Pancreas (tissue), 10 donors: ENCODE data around the gene CACNA1C. TPM values are rescaled to one million over a fixed set of nuclear protein-coding genes. Genes with fewer than 3 reads are reported as not detected.

Experiments used
- ATAC-seq, 4 donors: fragments of 200-7000 bp; cut with Tn5 transposase; one replicate each; pipeline versions ENCODE4 v1.8.0 to v1.9.1; 2020; ENCODE audit warnings: mild to moderate bottlenecking in 4 of 4, moderate library complexity in 4 of 4
- DNase-seq, 6 donors: peaks; one replicate each; pipeline ENCODE4 v3.0.0-alpha.2; 2020
- FAIRE-seq: peaks from 2 replicates; lab custom pipeline; 2012; peaks lifted over from hg19 to GRCh38; lab: Jason Lieb, UNC
- H3K27ac ChIP-seq, 4 donors: fragments of 200-600 bp; sonication (generic); 1 replicate in 3 of 4; 2 replicates in 1 of 4; pipeline versions ENCODE4 v1.5.0 to v1.8.0; 2020
- H3K27me3 ChIP-seq, 4 donors: fragments of 200-600 bp; one replicate each; pipeline ENCODE4 v1.8.0; 2021
- H3K36me3 ChIP-seq, 3 donors: fragments of 200-600 bp; sonication (generic) in 1 of 3; one replicate each; pipeline versions ENCODE4 v1.5.0 to v1.8.0; 2020 to 2021
- H3K4me1 ChIP-seq, 3 donors: fragments of 200-600 bp; one replicate each; pipeline ENCODE4 v1.8.0; 2021
- H3K4me3 ChIP-seq, 4 donors: fragments of 200-600 bp; sonication (generic) in 2 of 4; one replicate each; pipeline versions ENCODE4 v1.5.0 to v1.8.0; 2020 to 2021
- H3K9me3 ChIP-seq, 4 donors: fragments of 200-600 bp; one replicate each; pipeline ENCODE4 v1.8.0; 2021
- CTCF ChIP-seq, 4 donors: fragments of 200-600 bp; sonication (generic) in 3 of 4; IDR thresholded peaks; one replicate each; pipeline versions ENCODE4 v1.5.0 to v1.8.0; 2021; ENCODE audit warnings: antibody characterized with exemption in 4 of 4
- WGBS, 2 donors: extraction: QIAGEN DNeasy Blood & Tissue Kit; methylation state at CpG; one replicate each; pipeline ENCODE4 v1.1.7; 2013; 5-methylcytosine and 5-hydroxymethylcytosine counted together
- intact Hi-C, 3 donors: fragments of 100-400 bp; cut with DNase I; formaldehyde crosslinking; loops; one replicate each; pipeline versions ENCODE4 v1.11.1 to v1.14.2; 2022
- polyA plus RNA-seq, 2 donors: library from polyadenylated mRNA; stranded (reverse); fragments of 200-250 nt; gene quantifications; one replicate each; pipeline ENCODE4 v1.2.3, GENCODE V29; 2013
- total RNA-seq, 6 donors: library from RNA; stranded (reverse); fragmentation: NEBNext Ultra II Directional in 4 of 6; extraction: Animal tissue kit (Norgen Biotek cat#: 25700) in 4 of 6; gene quantifications; one replicate each; pipeline versions ENCODE4 v1.2.1 to v1.2.4, GENCODE V29; 2021 to 2023
- donor health status: healthy with polysubstance abuse.
- donor health status: DM: no; HTN: no; CAD: no; lungs with moderate emphysema.
- donor health status: DM: no; HTN: no; CAD: no.
- donor health status: control.
- donor health status: control.
- donor health status: Bipolar disorder and iron deficiency.
- donor health status: DM: yes; HTN: yes; CAD: no.
- donor health status: DM: no; HTN: no; CAD: no.
- donor health status: DM: no; HTN: no; CAD: no.
- donor health status: DM: yes; HTN: yes; CAD: no.

The CACNA1C gene
- total and polyA plus RNA-seq, 8 donors: 1.2 to 3.8 (median 2.3) TPM

GRCh38 chr12:2346416-2346815, 293.6 kb downstream of the CACNA1C start:
- 70 to 72% methylated on average over 5 of the region's 5 CpGs for WGBS, 2 donors
- DNase-seq: no peak
- H3K9me3 ChIP-seq: no peaks in the 10 kb centered on the region
- H3K4me3 ChIP-seq: no peak overlapping the region
- H3K4me1 ChIP-seq: no peaks in the 10 kb centered on the region
- intact Hi-C loops: no loop called here
- no peak for FAIRE-seq
- no peak for TF ChIP-seq CTCF (IDR thresholded peaks at IDR 0.05)
- H3K27me3 ChIP-seq: no peaks in the 10 kb centered on the region
- no peak for ATAC-seq
- no peak overlapping the region for H3K27ac ChIP-seq
- no peaks in the 10 kb centered on the region for H3K36me3 ChIP-seq

GRCh38 chr12:2347137-2347843, 294.5 kb downstream of the CACNA1C start:
- no peaks in the 10 kb centered on the region for H3K36me3 ChIP-seq
- no peak for ATAC-seq
- H3K27ac ChIP-seq: no peak overlapping the region
- H3K27me3 ChIP-seq: no peaks in the 10 kb centered on the region
- no peak for FAIRE-seq
- no peak for DNase-seq
- H3K4me3 ChIP-seq: no peak overlapping the region
- intact Hi-C loops: no loop called here
- 75 to 80% methylated on average over 6 of the region's 6 CpGs for WGBS, 2 donors
- no peak for TF ChIP-seq CTCF (IDR thresholded peaks at IDR 0.05)
- H3K4me1 ChIP-seq: no peaks in the 10 kb centered on the region
- H3K9me3 ChIP-seq: no peaks in the 10 kb centered on the region

GRCh38 chr12:2347844-2348481, 295.2 kb downstream of the CACNA1C start:
- intact Hi-C loops: no loop called here
- WGBS, 2 donors: 78 to 83% methylated on average over 19 of the region's 19 CpGs
- Histone ChIP-seq H3K4me1 (no peaks in the 10 kb centered on the region), H3K27ac (no peak overlapping the region), H3K36me3 (no peaks in the 10 kb centered on the region), H3K4me3 (no peak overlapping the region), H3K9me3 (no peaks in the 10 kb centered on the region), H3K27me3 (no peaks in the 10 kb centered on the region)
- no peak for TF ChIP-seq CTCF (IDR thresholded peaks at IDR 0.05)
- FAIRE-seq: no peak
- ATAC-seq: no peak
- DNase-seq: no peak

GRCh38 chr12:2348482-2348852, 295.7 kb downstream of the CACNA1C start:
- DNase-seq: no peak
- H3K4me1 ChIP-seq: no peaks in the 10 kb centered on the region
- H3K27me3 ChIP-seq: no peaks in the 10 kb centered on the region
- H3K4me3 ChIP-seq: no peak overlapping the region
- no peak overlapping the region for H3K27ac ChIP-seq
- H3K36me3 ChIP-seq: no peaks in the 10 kb centered on the region
- 76 to 82% methylated on average over 11 of the region's 11 CpGs for WGBS, 2 donors
- FAIRE-seq: no peak
- intact Hi-C loops: no loop called here
- TF ChIP-seq CTCF (IDR thresholded peaks at IDR 0.05): no peak
- H3K9me3 ChIP-seq: no peaks in the 10 kb centered on the region
- ATAC-seq: no peak

GRCh38 chr12:2351161-2351560, 298.4 kb downstream of the CACNA1C start:
- H3K4me3 ChIP-seq: no peak overlapping the region
- no peaks in the 10 kb centered on the region for H3K36me3 ChIP-seq
- intact Hi-C loops: no loop called here
- DNase-seq (no peak), FAIRE-seq (no peak), ATAC-seq (no peak)
- no peak for TF ChIP-seq CTCF (IDR thresholded peaks at IDR 0.05)
- H3K27me3 ChIP-seq: no peaks in the 10 kb centered on the region
- 89 to 92% methylated on average over 8 of the region's 8 CpGs for WGBS, 2 donors
- no peaks in the 10 kb centered on the region for H3K4me1 ChIP-seq
- no peak overlapping the region for H3K27ac ChIP-seq
- no peaks in the 10 kb centered on the region for H3K9me3 ChIP-seq
